DMS 273 (cell line): ENCODE results near the gene PTPRK.
"Not testable (repeated sequence)": the region's sequence is repeated elsewhere in the genome, so short reads cannot be mapped to it uniquely, and the experiment has no call there.

Source experiments
- DNase-seq: peaks from one replicate; lab custom pipeline; 2025; ENCODE audit not compliant: unreplicated experiment; lab: John Stamatoyannopoulos, UW

Gene PTPRK

DNA sequence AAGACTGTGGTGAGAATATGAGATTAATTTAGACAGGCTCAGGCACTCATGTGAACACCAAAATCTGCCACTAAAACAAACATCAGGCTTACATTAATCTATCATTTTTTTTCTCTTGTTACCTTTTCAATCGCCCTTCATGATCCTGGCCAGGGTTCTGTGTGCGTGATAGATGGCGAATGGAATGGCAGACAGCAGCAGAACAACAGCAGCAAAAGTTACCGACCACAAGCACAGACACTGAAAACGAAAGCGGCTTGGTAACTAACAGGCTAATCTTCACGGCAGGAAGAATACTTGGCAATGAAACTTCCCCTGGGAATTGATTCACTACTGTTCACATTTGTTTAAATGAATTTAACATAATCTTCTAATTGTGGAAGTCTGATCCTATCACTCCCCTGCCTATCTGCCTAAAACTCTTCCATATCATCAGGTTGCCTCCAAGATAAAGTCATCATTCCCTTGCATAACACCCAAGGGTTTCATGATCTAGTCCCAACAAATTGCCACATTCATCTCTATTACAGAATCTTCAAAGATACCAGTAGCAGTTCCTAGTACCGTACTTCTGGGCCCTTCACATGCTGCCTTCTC is 28.7 kb downstream of the PTPRK start:
- DNase-seq, result peak; percentile 75

DNA sequence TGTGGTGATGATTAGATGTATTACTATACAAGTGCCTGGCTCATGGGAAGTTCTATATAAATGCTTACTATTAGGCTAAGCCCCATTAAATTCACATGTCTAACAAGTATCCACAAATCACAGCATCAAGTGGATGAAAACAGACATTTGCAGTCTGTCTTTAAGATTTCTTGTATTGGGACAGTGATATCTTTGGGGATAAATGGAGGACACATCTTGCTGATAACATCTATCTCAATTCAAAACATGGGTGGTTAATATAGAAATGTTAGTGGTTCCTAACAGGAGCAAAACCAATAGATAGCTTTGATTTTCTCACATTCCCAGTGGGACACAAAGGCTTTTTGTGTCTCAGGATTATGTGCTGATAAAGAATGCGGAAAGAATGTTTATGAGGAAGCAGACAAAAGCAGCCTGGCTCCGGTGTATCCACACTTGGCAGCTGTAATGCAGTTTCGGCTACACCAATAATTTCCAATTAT is 29.3 kb downstream of the PTPRK start:
- no peak for DNase-seq

DNA sequence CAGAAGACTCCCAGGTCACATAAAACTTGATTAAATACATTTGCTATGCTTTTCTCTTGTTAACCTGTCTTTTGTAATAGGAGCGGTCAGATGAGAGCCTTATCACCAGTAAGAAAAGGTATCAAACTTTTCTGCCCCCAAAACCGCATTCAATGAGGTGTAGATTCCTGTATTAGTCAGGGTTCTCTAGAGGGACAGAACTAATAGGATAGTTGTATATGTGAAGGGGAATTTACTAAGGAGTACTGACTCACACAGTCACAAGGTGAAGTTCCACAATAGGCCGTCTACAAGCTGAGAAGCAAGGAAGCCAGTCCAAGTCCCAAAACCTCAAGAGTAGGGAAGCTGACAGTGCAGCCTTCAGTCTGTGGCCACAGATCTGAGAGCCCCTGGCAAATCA is 32.7 kb downstream of the PTPRK start:
- no peak for DNase-seq

DNA sequence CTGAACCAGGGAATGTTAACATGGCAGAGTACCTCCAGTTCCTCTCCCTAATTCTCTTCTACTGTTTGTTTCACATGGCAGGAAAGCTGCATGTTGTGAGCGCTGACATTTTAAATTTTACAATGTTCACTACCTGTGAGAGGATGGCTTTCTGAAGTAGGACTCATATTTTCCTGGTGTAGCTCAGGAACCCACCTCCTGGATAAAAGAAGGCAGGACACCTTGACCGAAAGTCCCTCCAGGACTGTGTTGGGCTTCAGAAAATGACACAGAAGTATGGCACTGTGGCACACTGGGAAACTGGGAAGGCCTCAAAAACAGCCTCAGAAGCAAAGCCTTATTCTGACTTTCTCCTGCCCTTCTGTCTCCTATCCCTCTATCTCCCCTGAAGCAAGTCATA is 33.3 kb downstream of the PTPRK start:
- peak; percentile 32 for DNase-seq

DNA sequence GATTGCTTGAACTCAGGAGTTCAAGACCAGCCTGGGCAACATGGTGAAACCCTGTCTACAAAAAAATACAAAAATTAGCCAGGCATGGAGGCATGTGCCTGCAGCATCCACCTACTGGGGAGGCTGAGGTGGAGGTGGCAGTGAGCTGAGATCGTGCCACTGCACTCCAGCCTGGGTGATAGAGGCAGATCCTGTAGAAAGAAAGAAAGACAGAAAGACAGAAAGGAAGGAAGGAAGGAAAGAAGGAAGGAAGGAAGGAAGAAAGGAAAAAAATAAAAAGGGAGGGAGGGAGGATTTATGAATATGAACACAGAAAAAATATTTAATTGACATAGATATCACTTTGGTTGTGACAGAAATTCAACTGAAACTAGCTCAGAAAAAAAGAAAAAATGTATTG is 33.8 kb downstream of the PTPRK start:
- DNase-seq, result not testable (repeated sequence)

DNA sequence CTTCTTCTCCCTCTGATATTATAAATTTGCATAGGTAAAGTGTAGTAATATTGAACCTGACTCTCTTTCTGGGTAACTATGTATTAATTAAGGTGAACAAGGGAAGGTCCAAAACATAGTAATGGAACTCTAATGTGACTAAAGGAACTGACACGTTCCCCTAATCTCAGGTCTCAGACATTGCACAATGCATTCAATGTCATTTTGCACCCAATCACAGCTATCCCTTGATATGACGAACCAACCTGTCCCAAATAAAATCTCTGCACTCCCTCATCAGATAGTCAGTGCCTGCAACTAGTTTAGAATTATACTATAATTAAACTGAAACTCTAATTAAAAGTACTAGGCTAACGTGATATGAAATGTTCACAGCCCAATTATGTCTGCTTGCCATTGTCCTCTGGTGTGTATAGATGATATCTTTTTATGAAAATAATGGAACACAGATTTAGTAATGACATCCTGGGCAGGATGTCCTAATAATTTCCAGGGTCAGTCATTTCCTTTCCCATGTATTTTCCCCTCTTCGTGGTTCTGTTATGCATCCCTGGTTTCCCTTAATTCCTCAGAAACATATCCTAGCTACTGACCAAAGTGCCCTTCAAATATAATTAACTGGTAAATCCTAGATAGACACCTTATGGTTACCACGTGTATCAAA is 36.8 kb downstream of the PTPRK start:
- DNase-seq, result no peak

DNA sequence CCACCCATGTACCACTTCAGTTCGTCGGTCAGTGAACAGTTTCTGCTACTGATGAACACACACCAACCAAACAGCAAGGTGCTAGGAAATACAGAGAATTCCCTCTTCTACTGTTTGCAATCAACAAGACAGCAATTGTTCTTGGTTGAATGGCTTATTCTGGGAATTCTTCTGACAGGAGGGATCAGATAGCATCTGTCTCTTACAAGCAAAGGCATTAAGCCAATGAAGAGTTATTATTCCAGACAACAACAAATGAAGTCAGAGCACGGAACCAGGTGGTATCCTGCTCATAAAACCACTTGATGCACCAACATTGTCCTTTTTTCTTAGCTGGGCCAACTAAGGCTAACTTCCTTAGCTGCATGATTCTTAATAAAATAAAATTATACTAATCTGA is 37.8 kb downstream of the PTPRK start:
- DNase-seq, result peak; percentile 52

DNA sequence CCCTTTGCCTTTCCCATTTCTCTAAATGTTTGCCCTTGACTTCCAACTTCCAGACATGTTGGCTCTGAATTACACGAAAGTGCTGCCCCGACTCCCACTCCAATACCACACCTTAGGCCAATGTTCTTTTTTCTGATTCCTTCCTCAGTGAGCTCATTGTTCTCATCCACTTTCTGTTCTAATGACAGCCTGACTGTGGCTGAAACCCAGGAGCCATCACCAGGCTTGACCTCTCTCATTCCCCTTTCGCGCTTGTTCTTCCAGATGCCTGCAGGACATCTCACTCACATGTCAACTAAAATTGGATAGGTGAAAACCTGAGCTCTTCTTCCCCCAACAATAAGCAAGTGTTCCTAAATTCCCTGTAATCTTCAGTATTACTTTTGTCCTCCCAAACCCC is 40.4 kb downstream of the PTPRK start:
- no peak for DNase-seq

DNA sequence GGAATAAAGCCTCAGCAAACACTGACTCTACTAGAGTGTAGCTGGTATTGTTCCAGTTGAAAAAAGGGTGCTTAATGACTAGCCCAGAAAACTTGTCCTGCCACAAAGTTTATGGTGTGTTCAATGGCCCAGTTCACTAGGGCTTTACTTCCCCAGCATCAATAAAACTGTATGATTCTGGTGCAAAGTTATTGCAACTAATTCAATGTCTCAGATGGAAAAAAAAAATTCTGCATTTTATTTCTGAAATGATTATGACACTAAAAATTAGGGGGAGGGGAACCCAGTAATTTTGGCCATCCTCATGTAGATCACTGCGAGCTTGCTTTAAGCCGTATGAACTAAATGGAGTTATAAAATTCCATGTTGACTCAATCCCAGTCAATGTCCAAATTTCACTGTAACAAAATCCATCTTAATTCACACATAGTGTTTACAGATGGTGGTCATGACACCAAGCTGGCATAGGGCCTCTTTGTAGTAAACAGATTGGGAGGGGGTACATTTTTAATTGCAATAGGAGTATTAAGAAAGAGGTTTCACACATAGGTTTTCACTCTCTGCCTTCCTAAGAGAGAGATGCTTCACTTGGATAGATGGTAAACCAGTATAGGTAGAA is 41.2 kb downstream of the PTPRK start:
- DNase-seq, result peak; percentile 34

DNA sequence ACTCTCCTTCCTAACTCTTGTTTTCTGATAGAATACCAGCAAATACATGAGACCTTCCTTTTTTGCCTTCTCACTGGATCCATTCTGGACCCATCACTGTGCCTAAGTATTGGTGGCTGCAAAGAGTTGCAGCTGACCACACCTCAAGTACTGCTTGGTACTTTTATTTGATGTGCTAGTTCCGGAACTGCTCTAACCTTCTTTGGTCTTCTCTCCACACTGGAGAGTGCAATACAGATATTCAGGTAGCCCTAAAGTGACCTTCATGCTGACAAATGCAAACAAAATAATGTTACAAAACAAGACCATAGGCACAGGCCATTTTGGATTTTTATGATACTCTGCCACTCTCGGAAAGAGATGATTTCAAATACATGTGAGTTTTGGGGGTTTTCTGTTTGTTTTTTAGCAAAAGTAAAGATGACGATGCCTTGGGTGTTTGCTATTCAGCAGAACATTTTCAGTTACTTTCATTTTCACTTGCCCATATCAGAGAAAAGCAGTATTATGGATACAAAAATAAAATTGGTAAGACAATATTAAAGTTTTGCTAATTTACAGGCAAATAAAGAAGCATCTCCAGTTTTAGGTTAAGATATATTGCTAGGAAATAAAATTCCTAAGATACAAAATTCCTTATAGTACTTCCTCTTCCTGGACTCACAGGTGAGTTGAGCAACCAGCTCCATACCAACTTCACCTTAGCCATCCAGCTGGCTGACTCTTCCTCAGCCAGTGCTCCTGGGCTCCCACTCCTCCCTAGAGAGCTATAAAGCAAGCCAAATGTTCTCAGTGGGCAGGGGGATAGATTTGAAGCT is 42.0 kb downstream of the PTPRK start:
- DNase-seq, result peak; percentile 20

DNA sequence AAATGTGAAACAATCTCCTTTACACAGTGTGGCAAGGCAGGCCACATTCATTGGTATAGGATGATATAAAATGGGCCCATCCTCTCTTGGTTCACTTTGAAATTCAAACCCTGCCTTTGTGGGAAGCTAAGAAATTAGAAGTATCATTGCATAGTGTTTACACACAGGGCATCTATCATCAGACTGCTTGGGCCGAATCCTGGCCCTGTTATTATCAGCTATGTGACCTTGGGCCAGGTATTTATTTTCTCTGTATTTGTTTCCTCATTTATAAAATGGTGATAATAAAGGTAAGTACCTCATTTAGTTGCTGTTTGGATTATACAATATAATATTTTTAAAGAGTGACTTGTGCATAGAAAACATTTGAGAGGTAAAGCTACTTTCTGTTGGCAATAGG is 45.5 kb downstream of the PTPRK start:
- DNase-seq, result no peak

DNA sequence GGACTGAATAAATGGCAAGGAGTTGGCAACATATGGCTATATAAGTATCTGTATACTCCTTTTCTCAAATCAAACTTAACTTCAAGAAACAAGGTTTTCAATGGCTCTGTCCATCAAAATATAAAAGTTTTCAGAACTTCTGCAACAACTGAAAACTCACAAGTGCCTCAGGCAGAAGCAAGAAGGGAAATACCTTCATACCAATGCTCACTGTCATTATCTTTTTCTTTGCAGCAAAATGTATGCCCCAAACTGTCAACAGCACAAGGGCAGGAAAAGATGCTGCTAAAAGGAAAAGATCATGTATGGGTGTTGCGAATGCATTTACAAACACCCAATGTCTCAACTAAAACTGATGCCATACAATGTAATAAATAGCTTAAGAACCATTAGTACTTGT is 45.9 kb downstream of the PTPRK start:
- no peak for DNase-seq

DNA sequence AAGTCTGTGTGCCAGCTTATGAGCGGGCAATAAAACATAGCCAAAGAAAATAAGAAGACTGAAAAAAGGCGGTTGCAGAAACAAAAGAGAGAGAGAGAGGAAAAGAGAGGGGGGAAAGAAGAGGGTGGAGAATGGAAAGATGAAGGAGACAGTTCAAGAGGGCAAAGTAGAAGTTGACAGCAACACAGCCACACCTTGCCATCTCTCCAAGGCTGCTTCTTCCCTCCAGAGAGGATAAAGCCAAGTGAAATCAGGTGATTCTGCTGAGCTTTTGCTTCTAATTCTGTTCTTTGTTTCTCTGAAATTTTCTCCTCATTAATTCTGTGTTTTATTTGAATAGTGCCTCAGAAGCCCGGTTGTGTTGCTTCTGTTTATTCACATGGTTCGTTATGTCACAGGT is 48.5 kb downstream of the PTPRK start:
- DNase-seq, result no peak

DNA sequence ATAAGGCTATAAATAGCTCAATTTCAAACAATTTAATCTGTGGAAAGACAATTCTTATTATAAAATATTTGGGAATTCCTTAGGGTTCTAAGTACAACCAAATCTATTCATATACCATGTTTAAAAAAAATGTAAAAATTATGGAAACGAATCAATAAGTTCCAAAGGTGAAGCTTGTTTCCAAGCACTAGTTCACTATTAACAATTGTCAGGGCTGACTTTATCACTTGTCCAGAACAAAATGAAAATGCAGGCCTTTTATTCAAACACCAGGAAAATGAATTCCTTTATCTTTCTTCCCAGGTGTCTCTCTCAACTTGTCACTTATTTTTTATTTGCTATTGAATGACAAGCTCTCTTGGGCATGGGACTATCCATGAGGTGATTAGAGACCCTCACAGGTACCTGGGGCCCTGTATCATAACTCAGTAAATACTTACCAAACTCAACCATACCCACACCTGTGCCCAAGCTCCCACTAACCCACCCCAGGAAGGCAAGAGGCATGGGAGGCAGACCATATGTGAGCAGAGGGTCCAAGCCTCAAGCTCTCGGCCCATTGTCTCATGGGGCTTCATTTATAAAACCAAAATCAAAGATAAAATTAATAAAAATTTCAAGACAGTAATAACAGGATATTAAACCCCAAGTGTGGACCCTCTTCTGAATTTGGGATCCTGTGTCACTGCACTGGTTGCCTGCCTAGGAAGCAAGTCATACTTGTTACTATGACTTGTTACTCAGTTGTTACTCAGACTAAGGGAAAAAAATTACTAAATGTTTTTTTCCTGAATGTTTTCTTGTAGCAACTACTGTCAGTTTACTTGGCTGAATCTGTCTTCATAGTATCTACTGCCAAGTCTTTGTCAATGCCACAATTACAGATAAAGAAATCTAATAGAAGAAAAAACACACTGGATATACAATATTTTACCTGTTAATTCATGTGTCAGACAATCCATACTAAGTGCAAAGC is 54.7 kb downstream of the PTPRK start:
- DNase-seq, result no peak

DNA sequence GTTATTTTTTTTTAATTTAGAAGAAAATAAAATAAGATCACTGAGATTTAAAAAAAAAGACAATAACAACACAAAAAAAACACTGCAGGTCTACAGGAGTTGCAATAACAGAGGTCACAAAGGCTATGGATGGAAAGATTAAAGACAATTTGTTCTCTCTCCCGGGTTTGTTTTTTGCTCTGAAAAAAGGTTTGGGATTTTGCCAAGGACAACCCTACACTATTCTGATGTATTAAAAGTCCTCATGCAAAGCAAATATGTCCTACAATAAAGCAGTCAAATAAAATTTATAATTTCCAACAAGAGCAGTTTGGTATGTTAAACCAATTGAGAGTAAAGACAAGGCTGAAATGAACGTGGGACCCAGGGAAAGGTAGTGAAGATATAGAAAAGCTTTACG is 55.6 kb downstream of the PTPRK start:
- peak; percentile 8 for DNase-seq

DNA sequence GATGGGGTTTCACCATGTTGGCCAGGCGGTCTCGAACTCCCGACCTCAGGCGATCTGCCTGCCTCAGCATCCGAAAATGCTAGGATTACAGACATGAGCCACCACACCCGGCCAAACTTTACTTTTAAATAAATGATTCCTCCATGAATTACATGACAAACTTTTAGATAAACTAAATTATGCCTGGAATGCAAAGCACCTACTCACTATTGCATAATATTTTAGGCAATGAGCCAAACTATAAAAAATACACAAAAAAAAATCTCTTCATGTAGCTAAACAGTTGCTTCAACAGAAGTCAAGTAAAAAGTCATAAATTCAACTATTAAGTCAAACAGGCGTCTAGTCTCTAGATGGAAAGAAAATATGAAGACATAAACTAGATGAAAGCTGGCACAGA is 56.5 kb downstream of the PTPRK start:
- DNase-seq, result no peak

DNA sequence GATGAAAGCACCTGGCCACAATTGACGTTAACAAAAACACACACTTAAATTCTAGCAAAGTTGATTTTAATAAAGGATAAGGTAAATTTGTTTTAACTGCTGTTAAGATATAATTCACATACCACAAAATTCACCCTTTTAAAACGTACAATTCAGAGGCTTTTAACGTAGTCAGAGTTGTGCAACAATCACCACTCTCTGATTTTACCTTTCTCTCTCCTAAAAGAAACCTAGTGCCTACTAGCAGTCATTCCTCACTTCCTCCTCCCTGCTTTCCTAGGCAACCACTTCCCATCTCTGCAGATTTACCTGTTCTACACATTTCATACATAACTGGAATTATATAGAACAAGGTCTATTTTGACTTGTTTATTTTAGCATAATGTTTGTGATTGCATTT is 58.9 kb downstream of the PTPRK start:
- no peak for DNase-seq

DNA sequence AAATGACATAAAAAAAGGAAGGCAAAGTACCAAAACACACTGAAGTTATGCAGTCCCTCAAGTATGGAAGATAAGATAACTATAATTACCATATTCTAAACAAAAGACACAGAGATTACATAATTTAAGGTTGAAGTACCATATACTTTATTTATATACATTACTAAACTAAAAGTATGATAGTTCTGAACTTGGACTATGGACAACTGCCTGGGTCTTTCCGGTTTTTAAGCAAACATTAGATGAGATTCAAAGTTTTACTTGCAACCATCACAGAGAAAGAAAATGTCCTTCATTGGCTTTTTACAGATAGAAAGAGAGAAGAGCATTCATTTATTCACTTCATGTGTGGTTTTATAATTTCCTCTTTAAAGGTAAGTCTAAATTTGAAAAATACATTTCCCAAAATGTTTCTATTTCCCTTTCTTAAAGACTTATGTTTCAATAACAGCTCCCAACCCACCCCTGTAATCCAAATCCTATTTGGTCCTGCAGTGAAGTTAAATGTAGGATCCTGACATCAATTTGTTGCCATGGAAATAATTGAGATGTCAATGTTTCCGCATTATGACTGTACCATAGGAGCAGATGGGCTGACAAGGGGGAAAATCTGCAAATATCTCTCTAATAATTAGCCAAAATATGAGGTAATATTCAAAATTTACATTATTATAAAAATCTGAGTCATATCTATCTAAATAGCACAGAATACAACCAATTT is 63.7 kb downstream of the PTPRK start:
- DNase-seq, result no peak

DNA sequence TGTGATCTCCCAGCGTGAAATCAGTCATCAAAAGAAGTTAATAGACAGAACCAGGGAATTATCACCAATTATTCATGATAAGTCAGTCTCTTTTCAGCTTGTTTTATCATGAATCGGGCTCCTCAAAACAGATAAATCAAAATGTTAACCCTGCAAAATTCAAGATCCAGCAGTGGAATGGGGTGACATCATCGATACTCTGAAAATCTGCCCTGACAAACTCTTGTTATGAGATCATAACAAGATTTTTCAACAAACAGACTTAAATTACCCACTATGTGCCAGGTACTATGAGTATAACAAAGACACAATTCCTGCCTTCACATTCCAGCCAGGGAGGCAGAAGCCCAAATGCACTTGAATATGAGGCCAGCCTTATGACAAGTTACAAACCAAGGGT is 64.4 kb downstream of the PTPRK start:
- DNase-seq, result no peak

DNA sequence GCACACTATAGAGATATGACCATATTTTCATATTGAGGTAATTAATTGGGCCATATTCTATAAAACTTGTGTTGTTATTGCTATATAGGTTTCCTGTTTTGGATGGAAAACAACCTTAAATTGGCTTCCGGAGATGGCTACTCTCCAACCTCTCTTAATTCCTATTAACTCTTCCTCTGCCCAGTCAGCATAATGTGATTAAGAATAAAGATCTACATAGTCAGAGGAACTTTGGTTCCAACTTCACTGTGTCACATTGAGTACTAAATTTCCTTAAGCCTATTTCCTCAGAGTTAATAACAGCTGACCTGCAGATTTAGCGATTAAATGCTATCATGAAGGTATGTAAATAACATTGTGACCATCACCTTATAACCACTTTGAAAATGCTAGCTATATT is 67.7 kb downstream of the PTPRK start:
- DNase-seq, result no peak
